Activated T-cell treated with anti-CD3 and anti-CD28 coated beads, Interleukin-2, amount 50 U/mL, for 1 hour (primary cell): Measurements from ENCODE around the gene AMER3.

Experiments used
- DNase-seq: peaks from one replicate; pipeline ENCODE4 v3.0.0-alpha.2; 2020

AMER3 gene

GRCh38 chr2:130756053-130756873 lies 923 bp downstream of the AMER3 start:
- no peak for DNase-seq

DNA sequence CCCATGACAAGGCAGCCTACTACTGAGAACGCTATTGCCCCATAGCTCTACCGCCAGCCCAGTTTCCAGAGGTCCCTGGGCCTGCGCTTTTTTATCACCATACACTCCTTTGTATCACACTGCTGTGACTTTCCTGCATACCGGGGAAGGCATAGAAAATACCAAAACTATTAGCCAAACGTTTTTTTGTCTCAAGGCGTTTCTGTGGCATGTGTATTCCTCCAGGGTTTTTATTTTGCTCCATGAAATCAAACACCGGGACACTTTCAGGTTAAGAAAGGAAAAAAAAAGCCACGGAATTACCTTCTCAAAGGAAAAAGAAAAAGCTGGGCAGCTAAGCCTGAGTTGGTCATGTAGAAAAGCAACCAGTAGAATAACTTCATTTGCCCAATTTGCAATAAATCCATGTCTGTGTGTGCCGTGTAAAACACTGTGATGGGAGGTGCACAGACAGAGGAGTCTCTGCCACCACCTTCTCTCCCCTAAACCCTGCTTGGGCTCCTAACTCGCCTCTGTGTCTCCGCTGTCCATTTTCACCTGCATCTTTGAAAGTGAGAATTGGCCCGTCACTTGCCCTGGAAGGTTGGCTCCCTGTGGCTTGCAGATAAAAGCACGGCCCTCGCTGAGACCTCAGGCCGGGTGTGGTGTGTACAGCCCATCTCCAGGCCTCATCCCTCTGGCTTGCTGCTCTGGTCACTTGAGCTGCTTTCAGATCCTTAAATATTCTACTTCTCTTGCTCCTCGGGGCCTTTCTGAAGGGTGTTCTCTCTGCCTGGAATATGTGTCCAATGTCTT lies 1.7 kb downstream of the AMER3 start:
- no peak for DNase-seq

DNA sequence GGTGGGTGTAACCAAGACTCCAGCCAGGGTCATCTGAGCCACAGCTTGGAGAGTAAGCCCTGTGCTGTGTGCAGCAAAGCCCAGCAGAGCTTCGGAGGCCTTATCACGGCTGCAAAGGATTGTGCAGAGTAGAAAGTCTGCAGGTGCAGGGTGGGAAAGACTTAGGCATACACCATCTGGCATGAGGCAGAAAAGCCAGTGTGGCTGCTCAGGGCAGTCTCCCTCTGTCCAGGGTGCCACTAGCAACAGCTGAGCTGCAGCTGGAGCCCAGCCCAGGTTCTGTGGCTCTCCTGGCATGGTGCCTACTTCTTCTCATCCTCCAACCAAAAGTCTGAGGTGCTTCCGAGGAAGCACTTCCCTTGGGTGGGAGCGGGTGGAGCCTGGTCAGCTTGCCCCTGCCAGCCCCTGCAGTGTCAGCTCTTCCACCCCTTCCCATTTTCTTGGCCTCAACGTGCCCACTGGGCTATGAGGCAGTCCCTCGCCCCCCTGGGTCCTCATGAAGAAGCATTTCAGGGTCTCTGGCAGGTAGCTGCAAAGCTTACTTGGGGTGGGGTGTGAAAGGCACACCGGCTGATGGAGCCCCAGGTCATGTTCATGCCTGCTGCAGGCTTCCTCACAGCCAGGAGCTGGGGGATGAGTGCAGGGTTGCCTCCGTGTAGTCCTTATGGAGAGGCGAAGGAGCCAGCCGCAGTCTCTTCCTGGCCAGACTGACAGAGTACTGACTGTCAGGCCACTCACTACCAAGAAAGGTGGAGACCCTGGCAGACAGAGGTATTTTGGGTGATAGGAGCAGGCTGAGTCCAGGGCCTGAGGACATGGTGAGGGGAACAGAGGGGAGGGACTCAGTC lies 4.8 kb downstream of the AMER3 start:
- no peak for DNase-seq

DNA sequence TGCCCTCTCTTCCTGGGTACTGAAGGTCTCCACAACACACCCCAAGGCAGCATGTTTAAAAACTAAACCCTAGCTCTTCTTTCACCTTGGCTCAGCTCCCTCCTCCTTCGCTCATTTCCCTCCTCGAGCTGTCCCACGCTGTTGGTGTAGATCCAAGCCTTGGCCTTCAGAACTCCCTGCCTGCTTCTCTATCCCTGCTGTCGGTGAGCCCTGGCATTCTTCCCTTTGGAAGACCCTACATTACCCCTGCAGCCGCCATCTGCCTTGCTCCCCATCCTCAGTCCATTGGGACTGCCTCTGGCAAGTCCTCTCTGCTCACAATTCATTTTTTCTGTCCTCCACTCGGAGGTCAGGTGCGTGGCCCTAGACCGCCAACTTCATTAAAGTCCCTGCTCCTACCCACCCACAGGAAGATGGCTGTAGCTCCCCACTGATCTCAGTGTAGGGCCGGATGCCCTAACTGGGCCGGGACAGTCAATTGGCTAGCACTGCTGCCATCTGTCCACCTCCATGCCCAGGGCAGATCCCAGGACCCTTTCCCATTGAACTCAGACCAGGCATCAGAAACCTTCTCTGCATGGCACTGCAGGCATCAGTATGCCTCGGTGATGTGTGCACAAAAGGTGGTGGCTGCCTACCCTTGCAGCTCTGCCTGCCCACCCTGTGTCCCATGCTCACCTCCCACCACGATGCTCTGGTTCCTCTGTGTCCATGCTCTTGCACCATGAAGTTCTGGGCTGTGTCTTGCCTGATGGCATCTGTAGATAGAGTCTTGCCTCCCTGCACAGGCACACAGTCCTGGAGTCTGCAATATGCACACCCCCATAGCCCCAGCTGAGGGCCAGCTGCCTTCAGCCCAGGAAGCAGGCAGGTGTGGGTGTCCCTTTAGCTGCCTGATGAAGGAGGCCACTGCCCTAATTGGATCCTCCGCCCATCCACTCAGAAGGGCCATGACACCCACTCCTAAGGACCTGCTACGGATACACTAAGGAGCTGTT lies 5.7 kb downstream of the AMER3 start:
- no peak for DNase-seq

- no peak for DNase-seq
Observed at GRCh38 chr2:130762031-130762909, 6.9 kb downstream of the AMER3 start.

- DNase-seq = no peak
Observed at GRCh38 chr2:130762910-130763385, 7.6 kb downstream of the AMER3 start.

DNA sequence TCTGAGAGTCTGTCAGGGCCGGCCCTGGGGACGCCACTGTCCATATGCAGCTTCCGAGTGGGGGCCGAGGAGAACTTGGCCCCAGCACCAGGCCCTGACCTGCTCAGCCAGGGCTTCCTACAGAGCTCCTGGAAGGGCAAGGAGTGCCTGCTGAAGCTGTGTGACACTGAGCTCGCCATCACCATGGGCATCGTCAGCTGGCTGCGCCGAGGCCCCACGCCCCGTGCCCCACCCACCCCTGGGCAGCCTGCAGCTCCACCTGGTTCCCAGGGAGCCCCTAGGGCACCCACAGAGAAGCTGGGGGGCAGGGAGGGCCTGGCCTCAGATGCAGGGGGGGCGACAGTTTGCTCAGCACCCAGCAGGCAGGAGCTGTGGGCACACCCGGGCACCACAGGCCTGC lies 8.1 kb downstream of the AMER3 start:
- DNase-seq = no peak

DNA sequence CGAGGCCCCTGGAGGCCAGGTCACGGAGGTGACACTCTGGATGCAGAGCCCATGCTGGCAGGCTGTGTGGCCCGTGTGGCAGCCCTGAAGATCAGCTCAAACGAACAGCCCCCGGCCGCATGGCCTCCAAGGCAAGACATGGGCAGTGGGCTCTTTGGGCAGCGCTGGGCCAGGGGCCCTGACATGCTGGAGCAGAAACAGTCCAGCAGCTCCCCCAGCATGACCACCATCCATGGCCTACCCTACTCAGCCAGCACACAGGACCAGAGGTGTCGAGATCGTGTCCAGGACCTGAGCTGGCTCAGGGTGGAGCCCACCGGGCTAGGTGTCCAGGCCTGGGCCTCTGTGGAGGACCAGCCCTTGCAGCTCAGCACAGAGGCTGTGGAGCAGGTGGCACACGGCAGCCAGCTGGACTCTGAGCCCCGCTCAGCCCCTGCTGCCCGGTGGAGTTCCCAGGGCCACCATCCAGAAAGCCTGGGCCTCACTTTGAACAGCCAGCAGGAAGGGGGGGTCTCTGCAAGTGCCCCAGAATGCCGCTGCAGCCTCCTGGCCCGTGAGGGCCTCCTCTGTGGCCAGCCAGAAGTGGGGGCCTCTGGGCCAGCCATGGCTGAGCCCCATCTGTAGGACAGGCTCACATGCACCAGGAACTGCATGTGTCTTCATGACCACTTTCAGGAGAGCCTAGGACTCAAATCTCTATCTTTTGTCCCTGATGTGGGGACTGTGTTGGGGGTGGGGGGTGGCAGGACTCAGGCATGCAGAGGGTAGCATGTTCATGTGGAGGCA lies 8.9 kb downstream of the AMER3 start:
- DNase-seq = no peak

GRCh38 chr2:130764821-130765115 lies 9.4 kb downstream of the AMER3 start:
- no peak for DNase-seq

GRCh38 chr2:130765464-130765863 lies 10.1 kb downstream of the AMER3 start:
- no peak for DNase-seq

GRCh38 chr2:130766037-130766436 lies 10.7 kb downstream of the AMER3 start:
- no peak for DNase-seq

DNA sequence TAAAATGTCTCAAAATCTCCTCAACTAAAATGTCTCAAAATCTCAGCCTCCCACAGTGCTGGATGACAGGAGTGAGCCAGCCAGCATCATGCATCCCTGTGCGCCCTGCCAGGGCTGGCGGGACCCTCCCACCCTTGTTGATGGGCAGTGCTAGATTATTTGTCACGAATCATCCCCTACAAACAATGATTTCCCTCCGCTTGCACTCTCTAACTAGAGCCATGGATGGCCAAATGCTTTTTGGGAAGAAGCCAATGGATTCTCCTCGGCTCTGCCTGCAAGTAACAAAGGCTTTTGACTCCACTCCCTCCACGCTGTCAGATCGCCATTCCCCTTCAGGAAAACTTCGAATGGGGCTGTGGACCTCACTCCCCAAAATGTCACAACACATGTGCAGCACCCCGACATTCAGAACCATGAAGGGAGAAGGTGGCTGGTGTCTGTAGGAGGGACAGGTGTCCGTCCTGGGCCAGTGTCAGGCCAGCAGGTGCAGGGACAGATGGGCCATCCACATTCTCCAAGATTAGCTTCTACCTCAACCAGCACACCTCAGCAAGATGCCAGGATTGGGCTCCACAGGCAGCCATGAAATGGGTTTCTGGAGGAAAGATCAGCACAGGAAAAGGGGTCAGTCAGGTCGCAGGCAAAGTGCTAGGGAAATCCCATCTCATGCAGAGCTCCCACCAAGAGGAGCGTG lies 11.5 kb downstream of the AMER3 start:
- no peak for DNase-seq

DNA sequence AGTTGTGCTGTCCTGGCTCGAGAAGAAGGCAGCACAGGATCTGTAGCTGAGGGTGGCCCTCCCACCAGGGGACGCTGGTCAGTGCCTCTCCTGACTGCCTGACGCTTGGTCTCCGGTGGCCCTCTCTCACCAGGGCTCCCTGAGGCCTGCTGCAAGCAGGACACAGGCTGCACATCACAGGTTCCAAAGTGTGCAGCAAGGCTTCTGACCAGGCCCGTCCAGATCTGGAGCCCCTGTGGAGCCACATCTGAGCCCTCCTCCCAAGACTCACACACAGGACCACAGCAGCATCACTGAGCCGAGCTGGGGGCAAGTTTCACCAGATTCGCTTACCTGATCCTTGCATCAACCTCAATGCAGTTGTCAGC lies 12.1 kb downstream of the AMER3 start:
- DNase-seq = no peak

DNA sequence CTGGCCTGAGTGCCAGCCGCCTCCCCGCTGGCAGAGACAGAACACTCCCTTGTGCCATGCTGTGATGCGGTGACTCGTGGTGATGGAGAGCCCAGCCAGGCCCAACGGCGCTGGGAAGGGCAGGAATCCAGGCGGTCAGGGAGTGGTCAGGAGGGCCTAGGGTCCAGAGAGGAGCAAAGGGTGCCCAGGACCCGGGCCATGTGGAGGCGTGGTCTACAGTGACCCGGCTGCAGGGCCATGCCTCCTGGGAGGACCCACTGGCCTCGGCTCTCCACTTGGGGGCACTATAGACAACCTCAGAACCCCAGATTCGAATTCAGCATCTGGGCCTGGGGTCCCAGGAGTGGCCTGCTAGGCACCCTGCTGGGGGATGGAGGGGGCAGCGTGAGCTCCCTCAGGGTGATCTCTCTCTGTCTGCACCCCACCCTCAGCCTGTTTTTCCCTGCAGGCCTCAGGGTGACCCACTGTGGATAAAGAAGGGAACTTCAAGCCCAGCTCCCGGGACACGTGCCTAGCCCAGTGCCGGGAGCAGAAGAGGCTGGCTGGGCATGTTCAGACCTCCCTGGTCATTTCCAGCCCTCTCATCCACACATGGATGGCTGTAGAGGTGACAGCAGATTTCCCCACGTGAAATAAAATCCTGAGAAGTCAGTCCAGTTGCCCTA lies 13.0 kb downstream of the AMER3 start:
- no peak for DNase-seq

- DNase-seq = no peak
Observed at GRCh38 chr2:130769343-130769907, 14.1 kb downstream of the AMER3 start.

DNA sequence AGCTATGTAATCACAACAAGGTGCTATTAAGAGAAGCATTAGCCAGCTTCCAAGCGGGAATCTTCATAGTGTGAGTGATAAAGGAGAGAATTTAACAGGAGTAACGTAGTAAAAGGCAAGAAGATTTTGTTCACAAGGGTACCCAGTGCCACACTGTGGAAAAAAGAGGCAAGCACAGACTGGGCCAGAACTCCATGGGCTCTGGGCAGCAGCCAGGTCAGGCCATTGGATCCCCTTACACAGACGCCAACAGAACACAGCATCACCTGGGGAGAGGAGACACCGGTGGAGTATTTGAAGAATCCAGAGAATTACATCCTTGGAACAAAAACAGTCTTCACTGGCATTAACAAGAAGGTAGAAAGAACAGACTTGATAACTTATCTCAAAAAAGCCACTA lies 21.2 kb downstream of the AMER3 start:
- DNase-seq = no peak

DNA sequence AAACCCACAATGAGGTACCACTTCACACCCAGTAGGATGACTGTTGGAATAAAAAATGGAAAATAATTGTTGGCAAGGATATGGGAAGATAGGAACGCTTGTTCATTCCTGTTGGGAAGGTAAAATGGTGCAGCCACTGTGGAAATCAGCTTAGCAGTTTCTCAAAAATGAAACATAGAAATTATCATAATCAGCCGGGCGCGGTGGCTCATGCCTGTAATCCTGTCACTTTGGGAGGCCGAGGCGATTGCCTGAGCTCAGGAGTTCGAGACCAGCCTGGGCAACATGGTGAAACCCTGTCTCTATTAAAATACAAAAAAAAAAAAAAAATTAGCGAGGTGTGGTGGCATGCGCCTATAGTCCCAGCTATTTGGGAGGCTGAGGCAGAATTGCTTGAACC lies 23.4 kb downstream of the AMER3 start:
- DNase-seq = no peak

- DNase-seq = no peak
Observed at GRCh38 chr2:130785466-130786055, 30.2 kb downstream of the AMER3 start.
